HG02885 (cell line): ENCODE measurements around the gene TNFSF15.

Experiments
- ATAC-seq: cut with Tn5 transposase; IDR thresholded peaks from one replicate; pipeline ENCODE4 v1.9.1; 2021; ENCODE audit warnings: mild to moderate bottlenecking; ENCODE audit not compliant: unreplicated experiment, poor library complexity

Gene TNFSF15

GRCh38 chr9:114791312-114791711 is 14.5 kb downstream of the TNFSF15 start:
- ATAC-seq = no peak

DNA sequence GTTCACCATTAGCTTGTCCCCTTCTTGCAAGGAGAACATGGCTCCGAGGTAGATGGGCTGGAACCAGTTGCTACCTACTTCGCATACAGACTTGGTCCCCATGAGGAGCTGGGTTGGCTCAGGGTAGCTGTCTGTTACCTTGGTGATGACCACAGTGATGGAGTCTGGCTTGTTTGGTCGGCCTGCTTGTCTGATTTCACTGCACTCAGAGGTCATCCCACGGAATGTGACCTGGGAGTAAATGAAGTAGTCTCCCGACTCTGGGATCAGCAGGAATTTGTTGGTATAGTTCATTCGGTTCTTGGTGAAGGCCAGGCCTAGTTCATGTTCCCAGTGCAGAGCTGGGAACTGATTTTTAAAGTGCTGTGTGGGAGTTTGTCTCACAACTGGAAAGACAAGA is 15.3 kb downstream of the TNFSF15 start:
- no peak for ATAC-seq

- ATAC-seq = no peak
These were observed 16.8 kb downstream of the TNFSF15 start for GRCh38 chr9:114789006-114789405.

DNA sequence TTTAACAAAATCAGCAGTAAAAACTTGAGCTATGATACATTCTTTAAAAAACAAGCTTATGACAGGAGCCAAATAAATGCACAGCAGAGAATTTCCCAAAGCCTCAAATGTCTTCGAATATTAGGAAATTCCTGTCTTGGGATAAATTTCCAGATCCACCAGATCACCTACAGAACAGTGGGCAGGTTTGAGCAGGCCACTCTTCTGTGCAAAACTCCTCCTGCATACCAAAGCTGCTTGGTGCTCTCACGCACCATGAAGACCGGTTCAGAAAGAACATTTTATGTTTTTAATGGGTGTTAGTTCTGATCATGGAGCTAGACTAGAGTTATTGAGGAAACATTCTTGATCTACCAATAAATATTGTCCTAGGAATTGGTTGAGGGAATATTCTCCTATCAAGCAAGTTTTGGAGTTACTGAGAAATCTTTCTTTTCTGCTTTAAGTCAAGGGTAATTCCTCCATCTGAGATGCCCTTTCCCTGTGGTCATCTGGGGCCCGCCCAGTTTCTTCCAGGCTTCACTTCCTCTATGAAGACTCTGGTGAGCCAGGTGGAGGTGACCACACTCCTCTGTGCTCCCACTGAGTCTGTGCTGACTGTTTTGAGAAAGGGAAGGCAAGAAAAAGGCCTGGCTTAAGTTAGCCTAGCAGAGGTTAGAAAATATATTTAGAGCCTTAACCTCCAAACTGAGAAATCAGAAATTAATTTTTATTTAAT is 17.9 kb downstream of the TNFSF15 start:
- ATAC-seq = no peak

DNA sequence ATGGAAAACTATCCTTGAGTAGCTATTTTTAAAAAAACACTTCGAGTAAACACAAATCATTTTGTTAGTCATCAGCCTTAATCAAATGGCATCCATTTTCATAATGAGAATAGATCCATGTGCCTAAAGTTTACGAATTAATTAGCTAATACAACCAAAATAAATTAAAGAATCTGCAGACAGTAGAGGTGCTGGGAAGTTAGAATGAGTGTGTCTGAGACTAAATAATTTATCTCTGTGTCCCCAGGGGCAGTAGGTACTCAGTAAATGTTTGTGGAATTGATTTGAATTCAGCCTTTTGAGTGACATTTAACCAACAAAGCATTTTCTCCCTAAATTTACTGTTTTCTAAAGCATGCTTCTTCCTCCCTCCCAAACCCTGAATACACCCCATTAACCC is 18.6 kb downstream of the TNFSF15 start:
- ATAC-seq = no peak

GRCh38 chr9:114785866-114786650 is 19.8 kb downstream of the TNFSF15 start:
- ATAC-seq = no peak

GRCh38 chr9:114784721-114785279 is 21.0 kb downstream of the TNFSF15 start:
- ATAC-seq = no peak

DNA sequence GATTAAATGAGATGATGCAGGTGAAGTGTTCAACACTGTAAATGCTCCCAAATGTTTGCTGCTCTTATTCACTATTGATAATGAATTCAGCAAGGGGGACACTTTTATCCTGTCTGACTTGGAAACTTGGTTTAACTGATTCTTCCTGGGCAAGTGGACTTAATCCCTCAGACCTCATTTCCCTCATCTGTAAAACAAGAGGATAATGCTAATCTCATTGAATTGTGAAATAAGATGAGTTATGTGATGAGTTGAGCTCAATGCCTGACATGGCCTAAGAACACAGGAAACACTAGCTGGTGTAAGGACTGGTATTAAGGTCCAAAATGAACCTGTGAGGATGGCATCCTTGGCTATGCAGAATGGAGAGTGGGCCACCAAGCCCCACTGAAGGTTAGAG is 23.3 kb downstream of the TNFSF15 start:
- no peak for ATAC-seq

GRCh38 chr9:114779352-114779845 is 26.4 kb downstream of the TNFSF15 start:
- no peak for ATAC-seq

DNA sequence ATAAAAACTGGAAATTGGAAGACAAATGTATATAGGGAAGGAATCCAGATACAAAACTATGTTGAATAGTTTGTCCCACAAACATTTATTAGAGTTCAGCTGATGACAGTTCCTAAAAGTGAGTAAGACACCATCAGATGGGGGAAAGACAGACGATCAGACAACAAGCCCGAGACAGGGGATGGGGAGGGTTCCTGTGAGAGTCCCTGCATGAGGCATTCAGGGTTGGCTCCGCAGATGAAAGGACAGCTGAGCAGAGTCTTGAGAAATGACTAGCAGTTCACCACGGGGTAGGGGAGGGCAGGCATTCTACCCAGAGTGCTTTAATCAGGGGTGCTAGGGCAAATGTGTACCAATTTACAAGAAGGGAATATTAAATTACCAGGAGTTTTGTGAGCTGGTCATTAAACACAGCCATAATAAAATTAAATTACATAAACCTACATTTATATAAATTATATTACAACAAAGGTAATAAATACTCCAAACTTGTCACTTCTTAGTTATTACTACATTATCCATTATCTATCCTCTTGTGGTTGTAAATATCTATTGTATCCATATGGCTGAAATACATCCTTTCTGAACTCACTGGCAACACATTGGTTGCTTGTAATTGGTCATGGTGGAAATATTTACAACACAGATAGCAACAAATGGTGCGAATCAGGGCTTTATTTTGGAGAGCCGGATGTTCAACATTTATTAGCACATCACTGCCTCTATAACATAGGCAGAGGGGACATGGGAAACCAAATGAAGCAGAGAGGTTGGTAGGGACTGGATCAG is 27.8 kb downstream of the TNFSF15 start:
- no peak for ATAC-seq

- no peak for ATAC-seq
These were observed 29.0 kb downstream of the TNFSF15 start for GRCh38 chr9:114776683-114777399.

- no peak for ATAC-seq
These were observed 29.9 kb downstream of the TNFSF15 start for GRCh38 chr9:114775981-114776380.

DNA sequence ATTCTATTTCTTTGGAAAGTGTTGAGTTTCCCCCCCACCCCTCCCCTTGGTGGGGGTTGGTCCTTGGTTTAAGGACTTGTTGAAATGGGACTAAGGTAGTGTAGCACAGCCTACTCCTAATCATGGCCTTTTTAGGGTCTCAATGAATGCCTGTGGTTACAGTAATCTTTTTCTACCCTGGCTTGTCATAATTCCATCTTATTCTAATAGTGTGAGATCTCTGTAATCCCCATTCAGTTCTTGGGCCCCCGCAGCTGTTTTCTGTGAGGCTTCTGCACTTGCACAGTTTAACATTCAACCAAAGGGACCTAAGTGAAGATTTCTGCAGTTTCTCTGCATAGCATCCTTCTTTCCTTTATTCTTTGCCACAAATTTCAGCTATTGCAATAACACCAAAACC is 30.7 kb downstream of the TNFSF15 start:
- no peak for ATAC-seq

DNA sequence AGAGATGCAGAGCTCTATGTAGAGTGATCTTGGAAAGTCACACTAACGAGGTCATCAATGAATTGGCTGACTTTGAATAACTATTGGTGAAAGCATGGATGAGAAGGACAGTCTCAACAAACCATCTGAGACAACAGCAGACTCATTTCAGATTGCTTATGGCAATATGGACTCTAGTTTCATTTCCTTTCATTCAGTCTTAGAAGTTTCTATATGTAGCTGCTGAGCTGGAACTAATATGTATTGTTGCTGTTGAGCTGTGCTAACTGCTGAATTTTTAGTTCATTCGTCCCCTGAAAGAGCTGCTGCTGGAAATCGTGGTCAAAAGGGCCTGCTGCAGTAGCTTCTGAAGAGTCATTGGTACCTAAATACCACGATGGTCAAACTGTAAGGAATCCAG is 31.3 kb downstream of the TNFSF15 start:
- ATAC-seq = no peak

GRCh38 chr9:114771889-114772288 is 34.0 kb downstream of the TNFSF15 start:
- ATAC-seq = no peak

DNA sequence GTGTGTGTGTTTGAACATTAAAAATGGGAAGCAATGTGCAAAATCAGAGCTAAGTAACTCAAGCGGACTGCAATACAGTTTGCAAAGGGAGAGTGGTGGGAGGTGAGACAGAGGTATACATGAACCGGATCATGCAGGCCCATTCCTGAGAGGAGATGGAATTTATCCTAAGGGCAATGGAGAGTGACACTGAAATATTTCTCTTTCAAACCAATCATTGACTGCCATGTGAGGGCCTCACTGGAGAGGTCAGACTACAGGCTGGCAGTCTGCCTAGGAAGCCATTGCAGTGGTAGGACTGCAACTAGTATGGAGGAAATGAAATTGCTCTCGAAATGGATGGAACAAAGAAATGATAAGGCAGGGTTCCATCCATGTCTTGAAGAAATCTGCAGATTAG is 34.8 kb downstream of the TNFSF15 start:
- ATAC-seq = no peak

GRCh38 chr9:114769624-114770023 is 36.2 kb downstream of the TNFSF15 start:
- no peak for ATAC-seq

GRCh38 chr9:114763220-114763619 is 42.6 kb downstream of the TNFSF15 start:
- no peak for ATAC-seq

DNA sequence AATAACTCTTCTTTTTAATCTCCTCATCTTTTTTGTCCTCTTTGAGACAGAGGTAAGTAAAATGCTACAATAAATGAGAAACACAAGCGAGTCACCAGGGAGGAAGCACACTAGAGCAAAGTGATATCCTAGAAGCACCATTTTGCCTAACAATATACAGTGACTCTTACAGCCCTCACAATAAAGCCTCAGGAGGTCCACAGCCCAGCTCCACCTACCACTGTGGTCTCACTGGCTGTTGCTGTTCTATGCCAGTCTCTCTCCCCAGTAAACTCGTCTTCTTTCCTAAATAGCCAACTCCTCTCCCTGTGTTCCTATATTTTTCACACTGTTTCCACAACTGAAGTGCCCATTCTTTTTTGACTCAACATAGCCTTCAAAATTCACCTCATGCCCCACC is 44.3 kb downstream of the TNFSF15 start:
- ATAC-seq = no peak
